GM19035 (cell line): ENCODE data around the gene PRKACA.
"Not testable (repeated sequence)": the region's sequence is repeated elsewhere in the genome, so short reads cannot be mapped to it uniquely, and the experiment has no call there.

Source experiments
- ATAC-seq: cut with Tn5 transposase; IDR thresholded peaks from one replicate; pipeline ENCODE4 v1.9.1; 2021; ENCODE audit not compliant: unreplicated experiment

The PRKACA gene

DNA sequence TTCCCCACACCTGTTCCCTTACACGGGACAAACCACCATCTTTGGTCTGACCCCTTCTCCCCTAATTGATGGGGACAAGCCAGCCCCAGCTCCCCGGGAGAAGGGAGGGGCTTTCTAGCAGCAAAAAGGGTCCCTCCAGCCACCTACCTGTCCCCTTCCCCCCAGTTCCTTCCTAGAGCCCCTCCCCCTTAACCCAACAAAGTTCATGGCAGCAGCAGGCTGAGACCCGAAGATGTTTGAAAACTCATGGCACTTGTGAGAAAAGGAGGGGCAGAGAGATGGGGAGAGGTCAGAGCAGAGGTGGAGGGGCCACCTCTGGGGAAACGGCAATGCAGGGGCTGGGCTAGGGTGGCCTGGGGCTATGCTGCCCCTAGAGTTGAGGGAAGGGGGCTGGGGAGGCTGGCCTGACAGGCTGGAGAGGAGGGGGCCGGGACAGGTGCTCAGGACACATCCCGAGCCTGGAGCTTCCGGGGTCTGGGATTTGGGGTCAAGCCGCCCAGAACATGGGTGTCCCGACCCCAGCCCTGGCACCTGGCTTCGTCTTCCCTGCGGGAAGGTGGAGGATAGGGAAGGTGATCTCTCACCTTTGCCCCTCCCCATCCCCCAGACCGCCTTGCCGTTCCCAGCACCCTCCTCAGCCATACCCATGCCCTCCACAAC lies 31.3 kb upstream of the PRKACA start:
- no peak for ATAC-seq

DNA sequence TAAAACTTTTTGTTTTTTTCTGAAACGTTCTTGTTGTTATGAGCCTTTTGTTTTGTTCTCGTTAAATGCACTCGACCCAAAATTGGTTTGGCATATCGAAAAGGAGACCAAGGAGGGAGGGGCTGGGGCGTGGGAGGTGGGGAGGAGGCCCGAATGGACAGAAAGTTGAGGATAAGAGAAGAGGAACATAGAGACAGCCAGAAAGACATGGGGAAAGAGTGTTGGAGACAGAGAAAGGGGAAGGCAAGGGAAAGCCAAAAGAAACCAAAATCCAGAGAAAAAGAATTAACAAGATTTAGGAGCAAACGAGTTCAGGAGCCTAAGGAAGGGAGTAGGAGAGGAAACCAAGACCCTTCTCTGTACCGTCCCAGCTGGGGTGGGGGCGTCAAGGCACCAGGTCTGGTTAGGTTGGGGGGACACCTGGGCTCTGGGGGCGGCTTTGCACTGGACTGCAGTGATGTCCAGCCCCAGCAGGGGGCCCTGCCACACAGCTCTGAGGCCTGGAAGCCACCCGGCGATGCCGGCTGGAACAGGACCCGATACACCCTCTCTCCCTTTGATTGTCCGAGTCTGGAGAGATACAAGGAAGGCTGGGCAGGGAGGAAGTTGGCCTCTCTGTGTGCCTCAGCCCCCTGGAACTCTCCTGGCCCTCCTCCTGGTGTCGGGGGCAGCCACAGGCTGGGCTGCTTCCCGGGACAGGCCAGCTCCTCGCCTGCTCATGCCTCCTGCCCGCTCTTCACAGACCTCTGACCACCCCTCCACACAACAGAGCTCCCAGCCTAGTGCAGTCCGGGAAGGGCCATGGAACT lies 30.4 kb upstream of the PRKACA start:
- ATAC-seq, result no peak

DNA sequence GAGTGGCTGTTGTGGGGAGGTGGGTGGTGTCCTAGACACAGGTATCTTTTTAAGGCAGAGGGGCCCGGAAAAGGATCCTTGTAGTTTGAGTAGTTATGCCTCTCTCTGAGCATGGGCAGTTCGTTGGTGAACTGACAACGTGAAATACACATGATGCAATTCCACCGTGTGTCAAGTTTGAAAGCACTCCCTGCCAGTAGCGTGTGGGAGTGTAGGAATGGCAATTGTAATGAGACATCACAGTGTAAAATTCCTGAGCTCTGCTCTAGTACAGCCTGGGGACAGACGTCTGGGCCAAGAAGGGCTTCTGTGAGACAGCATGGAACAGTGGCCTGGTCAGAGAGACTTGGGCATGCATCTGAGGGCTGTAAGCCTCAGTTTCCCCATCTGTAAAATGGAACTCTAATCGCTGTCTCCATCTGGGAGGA lies 29.2 kb upstream of the PRKACA start:
- no peak for ATAC-seq

DNA sequence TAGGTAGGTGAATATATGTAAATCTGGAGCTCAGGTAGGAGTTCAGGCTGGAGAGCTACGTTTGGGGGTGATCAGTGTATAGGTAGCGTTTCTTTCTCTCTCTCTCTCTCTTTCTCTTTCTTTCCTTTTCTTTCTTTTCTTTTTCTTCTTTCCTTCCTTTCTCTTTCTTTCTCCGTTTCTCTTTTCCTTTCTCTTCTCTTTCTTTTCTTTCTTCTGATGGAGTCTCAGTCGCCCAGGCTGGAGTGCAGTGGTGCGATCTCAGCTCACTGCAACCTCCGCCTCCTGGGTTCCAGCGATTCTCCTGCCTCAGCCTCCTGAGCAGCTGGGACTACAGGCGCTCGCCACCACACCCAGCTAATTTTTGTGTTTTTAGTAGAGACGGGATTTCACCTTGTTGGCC lies 28.6 kb upstream of the PRKACA start:
- ATAC-seq, result not testable (repeated sequence)

DNA sequence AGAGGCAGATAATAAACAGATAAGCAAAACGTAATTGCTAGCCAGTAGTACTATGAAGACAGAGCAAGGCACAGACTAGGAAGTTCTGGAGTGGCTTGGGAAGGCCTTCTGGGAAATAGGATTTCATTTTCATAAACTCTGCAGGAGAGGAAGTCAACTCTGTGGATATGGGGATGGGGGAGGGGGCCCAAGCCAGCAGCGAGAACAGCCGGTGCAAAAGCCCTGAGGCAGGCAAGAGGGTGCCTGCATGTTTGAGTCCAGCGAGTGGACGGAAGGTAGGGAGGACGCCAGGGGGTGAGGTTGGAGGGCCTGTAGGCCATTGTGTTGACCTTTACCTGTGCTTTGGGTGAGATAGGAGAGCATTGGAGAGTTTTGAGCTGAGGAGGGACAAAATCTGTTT lies 27.8 kb upstream of the PRKACA start:
- no peak for ATAC-seq

DNA sequence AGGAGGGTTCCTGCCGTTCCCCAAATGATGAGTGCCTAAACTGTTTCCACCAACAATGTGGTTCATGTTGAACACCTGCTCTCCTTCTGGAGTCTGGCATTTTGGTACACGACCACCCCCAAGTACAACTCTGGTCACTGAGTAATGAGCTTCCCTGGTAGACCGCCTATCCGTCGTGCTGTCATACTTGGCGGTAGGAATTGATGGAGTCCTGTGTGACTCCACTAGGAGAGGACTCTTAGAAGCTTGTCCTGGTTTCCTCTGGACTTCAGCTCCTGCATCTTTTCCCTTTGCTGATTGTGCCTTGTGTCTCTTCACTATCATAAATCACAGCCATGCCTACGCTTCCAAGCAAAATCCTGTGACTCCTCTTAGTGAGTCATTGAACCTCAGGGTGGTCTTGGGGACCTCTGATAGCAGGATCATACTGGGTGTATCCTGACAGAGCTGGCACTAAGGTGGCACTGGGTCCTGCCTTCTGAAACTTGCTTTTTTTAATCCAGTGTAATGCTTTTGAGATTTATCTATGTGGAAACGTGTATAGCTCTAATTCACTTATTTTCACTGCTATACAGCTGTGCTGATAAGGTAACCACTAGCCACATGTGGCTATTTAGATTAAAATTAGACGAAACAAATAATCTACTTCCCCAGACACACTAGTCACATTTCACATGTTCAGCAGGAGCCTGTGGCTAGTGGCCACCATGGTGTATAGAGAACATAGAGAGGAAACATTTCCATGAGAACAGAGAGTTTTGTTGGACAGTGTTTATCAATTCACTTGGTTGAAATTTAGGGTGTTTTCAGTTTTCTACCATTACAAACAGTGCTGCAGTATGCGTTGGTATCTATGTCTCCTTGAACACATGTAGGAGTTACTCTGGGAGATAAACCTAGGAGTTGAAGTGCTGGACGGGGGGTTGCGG lies 25.0 kb upstream of the PRKACA start:
- ATAC-seq, result no peak

DNA sequence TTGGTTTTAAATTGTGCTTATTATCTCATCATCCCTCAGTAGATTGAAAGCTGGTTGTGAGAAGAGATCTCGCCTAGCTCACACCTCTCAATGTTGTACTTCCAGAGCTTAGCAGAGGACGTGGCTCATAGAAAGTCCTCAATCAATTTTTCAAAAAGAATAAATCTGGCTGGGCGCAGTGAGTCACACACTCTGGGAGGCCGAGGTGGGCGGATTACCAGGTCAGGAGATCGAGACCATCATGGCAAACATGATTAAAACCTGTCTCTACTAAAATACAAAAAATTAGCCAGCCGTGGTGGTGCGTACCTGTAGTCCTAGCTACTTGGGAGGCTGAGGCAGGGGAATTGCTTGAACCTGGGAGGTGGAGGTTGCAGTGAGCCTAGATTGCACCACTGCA lies 23.5 kb upstream of the PRKACA start:
- ATAC-seq, result no peak

DNA sequence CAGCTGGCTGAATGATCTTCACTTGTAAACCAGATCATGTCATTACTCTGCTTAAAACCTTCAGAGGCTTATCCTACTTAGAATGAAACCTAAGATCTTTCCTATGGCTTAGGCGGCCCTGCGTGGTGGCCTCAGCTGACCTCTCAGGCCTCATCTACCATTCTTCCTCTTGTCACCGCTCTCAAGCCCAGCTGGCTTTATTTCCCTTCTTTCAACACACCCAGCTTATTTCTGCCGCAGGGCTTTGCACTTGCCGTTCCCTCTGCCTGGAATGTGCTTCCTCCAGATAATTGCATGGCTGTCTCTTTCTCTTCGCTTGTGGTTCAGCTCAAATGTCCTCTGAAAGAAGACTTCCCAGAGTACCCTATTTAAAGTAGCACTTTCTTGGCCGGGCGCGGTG lies 22.4 kb upstream of the PRKACA start:
- ATAC-seq, result no peak

DNA sequence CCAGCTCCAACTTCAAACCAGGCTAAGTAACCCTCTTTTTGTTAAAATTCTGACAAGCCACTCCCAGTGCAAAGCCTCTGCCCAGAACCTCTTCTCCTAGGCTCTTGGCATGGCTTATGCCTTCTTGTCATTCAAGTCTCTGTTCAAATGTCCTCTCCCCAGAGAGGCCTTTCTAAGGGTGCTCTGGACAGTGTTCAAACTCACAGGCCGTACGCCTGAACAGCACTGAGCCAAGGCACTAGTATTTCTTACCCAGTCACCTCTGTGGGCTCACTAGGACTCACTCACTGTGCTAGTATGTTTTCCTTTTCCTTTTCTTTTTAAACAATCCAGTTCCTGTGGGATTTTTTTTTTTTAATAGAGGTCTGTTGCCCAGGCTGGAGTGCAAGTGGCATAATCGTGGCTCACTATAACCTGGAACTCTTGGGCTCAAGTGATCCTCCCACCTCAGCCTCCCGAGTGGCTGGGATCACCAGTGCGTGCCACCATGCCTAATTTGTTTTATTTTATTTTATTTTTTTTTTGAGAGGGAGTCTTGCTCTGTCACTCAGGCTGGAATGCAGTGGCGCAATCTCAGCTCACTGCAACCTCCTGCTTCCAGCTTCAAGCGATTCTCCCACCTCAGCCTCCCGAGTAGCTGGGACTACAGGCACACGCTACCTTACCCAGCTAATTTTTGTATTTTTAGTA lies 21.2 kb upstream of the PRKACA start:
- no peak for ATAC-seq

DNA sequence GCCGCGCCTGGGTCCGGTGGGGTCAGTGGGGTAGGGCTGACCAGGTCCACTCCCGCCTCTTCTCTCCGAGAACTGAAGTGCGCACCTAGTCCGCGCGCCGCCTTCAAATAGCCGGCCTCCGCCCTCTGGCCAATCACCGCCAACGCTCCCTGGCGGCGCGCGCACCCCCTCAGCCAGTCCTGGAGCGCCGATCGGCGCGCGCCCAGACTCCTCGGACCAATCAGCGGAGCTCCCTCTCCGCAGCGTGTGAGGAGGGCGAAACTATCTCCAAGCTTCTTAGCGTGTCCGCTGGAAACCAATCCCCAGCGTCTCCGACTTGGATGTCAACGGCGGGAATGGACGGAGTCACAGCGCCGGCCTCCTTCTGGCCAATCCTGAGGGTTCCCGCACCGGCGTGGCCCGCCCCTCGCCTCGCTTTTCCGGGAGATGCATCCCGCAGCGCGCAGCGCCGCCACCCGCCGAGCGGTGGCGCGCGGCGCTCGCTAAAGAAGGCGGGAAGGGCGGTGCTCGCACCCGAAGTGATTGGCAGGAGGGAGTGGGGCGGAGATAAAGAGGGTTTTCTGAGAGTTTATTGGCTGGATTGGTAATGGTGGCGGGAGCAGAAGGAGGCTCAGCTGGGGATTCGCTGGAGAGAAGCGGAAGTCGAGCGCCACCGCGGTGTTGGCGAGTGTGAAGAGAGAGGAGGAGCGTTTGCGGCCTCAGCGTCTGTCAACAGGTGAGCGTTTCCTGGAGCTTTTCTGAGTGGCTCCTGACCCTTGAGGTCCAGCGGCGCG lies 19.1 kb upstream of the PRKACA start, which contains the start of gene ASF1B:
TSS of gene ASF1B (minus strand) at position 81 of the 773 bp plus-strand sequence. CDS start 133 bp downstream, outside the sequence.
- peak; percentile 86 for ATAC-seq

DNA sequence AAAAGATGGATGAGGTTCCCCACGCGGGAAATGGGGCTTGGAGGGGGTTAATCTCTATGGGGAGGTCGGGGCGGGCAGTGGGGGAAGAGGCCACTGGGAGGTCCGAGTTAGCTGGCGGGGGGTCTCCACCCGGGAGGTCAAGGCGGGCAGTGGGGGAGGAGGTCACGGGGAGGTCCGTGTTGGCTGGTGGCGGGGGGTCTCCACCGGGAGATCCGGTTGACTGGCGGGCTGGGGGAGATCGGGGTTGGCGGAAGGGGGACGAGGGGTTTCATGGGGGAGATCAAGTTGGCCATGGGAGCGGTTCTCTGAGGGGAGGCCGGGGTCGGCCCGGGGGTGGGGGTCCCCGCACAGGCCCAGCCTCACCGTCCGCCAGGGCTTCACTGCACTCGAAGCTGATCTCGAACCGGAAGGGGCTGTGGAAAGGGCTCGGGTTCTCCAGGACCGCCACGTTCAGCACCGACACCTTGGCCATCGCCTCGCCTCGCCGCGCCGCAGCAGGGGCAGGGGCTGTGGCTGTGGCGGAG lies 18.5 kb upstream of the PRKACA start:
- ATAC-seq, result no peak

DNA sequence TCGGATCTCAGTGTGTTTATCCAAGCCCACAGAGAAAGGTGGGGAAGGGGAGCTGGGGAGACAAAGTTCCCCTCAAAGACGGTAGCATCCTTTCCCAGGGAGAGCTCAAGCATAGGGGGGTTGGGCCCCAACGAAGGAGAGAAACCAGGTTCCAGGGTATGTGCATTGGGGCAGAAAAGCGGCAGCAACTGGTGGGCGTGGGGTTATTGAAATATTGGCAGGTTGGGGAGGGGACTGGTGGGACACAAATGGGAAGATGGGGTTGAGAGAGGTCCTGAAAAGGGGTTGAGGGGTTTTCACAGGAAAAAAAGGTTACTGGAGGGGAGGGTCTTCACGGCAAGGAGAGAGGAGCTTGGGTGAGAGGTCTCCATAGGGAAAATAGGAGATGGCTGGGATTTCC lies 17.8 kb upstream of the PRKACA start:
- no peak for ATAC-seq

DNA sequence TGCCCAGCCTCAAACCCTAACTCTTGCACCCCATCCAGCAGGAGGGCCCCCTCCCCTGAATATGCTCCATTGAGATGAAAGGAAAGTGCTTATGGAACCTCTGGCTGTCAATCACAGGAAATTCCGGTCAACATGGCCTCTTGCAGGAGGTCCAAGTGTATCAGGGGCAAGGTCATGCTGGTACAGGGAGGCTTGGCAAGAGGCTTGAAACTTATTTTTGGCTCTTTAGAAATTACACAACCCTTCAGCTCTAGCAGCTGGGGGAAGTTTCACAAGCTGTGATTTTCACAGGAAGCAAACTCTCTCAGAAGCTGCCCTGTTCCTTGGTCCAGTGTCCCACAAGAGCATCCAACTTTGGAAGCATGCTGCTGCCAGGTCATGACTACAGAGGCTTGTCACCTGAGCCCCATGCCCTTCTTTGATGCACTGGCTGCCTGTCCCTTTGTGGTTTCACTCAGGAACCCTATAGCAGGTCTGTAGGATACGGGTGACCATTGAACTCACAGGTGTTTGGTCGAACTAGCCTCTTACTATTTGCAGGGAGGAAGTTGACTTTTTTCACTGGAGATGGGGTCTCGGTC lies 10.5 kb upstream of the PRKACA start:
- ATAC-seq, result no peak

DNA sequence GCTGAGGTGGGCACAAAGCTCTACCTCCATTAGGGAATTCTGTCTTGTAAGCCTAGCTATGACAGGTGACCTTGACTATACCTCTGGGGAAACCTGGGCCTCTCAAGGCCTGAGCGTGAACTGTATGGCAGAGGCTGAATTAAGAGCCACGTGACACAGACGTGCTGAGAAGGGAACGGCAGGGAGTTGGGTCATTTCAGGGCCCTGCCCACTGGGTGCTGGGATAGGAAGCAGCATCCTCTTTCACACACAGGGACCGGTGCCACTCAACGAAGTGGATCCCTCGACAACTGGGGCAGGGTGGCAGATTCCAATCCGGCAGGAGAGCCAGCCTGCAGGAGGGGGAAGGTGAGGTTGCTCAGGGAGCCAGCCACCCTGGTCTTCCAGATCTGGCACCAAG lies 9.6 kb upstream of the PRKACA start:
- no peak for ATAC-seq

DNA sequence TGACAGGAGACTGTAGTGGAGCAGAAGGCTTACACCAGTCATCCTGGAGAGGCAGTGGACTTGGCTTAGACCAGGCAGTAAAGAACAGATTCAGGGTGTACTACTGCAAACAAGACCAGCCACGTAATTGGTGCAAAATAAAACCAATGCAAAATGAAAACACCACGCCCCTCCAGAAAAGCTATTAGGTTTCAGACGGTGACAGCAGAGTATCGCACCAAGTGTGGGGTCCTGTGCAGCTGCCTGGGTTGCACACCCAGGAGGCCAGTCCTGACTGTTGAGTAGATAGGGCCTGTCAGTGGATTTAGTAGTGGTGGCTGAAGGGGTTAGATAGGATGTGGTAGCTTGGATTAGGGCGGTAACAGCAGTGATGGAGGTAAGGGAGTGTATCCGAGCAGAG lies 5.4 kb upstream of the PRKACA start:
- no peak for ATAC-seq

DNA sequence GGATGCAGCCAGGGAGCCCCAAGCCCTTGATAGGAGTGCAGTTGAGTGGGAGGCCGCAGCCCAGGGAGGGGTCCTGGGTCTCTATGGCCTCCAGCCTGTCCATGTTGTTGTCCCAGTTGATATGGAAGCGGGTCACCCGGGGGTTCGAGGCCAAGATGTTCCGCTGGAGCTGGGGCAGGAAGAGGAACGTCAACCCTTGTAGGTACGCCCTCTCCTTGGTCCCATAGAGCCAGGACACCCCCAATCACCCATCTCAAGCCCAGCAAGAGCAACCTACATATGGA lies 2.9 kb upstream of the PRKACA start:
- ATAC-seq, result no peak

DNA sequence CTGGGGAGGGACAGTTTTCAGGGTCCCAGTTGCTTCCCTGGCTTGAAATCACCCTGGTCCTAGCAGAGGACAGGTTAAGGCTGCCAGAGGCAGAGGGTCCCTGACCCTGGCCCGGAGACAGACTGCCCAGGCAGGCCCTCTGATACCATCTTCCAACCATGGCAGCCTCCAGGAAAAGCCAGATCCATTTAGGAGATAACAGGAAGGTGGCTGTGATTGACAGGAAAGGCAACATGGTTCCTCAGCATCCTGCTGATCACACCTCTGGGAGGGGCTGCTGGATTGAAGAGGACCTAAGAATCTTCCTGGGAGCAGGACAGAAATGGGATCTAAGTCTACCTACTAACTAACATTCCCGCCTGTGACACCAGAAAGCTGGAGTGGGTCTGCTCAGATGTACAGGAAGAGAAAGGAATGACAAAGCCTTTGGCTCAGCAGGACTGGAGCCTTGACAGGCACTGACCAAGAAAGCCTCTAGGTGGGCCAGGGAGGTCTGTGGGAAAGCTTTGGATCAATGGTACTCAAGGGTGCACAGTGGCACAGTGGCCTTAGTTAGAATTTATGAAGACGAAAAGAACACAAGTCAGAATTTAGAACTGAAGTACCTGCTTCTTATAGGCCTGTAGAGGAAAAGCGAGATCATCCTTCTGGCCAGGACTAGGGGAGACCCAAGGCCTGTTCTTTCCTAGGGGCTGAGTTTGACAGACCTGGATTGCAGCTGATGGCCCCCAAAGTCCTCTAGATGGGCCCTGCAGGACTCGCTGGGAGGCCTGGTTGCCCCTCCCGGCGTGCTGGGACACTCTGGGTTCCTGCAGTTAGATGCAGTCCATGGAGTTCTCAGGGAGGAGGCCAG lies 2.3 kb upstream of the PRKACA start:
- no peak for ATAC-seq

DNA sequence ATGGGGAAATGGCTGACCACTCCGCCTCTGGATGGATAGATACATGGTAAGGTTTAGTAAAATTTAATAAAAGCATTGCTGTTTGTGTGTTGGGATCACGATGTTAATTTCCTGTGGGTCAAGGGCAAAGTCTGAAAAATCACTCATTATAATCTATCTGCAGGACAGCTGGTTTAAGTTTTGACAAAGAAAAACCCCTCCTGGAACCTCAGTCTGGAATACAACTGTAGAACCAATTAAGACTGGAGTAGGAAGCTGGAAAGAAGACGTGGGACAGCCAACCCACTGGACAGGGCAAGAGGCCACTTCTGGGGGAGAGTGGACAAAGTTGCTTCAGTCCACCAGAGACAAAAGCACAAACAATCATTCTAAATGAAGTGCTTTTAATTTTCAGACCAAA lies 1.6 kb upstream of the PRKACA start:
- no peak for ATAC-seq
